HEK293T (cell line): ENCODE data around the gene TPSD1.
"Not testable (repeated sequence)": the region's sequence is repeated elsewhere in the genome, so short reads cannot be mapped to it uniquely, and the experiment has no call there.

Experiments used
- CTCF ChIA-PET: fragments of 350-600 bp; formaldehyde crosslinking; extraction: SDS; loops from one replicate; lab custom pipeline; 2021; ENCODE audit warnings: antibody characterized with exemption, inconsistent platforms; lab: Yijun Ruan, JAX
- POLR2A ChIA-PET: fragments of 350-600 bp; formaldehyde crosslinking; extraction: SDS; loops from one replicate; lab custom pipeline; 2020; ENCODE audit warnings: antibody characterized with exemption, inconsistent platforms; lab: Yijun Ruan, JAX
- DNase-seq: peaks from one replicate; pipeline ENCODE4 v3.0.0; 2012; ENCODE audit warnings: mixed read lengths; ENCODE audit errors: extremely low spot score
- ARNT ChIP-seq: fragments of 450-650 bp; IDR thresholded peaks from 2 replicates; pipeline ENCODE4 v1.6.1; 2017; ENCODE audit warnings: mild to moderate bottlenecking
- BHLHE40 ChIP-seq: fragments of 450-650 bp; IDR thresholded peaks from 2 replicates; pipeline ENCODE4 v1.6.1; 2016; ENCODE audit warnings: mild to moderate bottlenecking, moderate library complexity, borderline replicate concordance
- CTBP1 ChIP-seq: fragments of 450-650 bp; IDR thresholded peaks from 2 replicates; pipeline ENCODE4 v1.6.1; 2016; ENCODE audit warnings: borderline replicate concordance
- ELF4 ChIP-seq: fragments of 450-650 bp; IDR thresholded peaks from 2 replicates; pipeline ENCODE4 v1.6.1; 2017; ENCODE audit warnings: antibody characterized with exemption
- FOXA1 ChIP-seq: fragments of 450-650 bp; IDR thresholded peaks from 2 replicates; pipeline ENCODE4 v1.6.1; 2016; ENCODE audit warnings: mild to moderate bottlenecking
- FOXK2 ChIP-seq: fragments of 450-650 bp; IDR thresholded peaks from 2 replicates; pipeline ENCODE4 v1.6.1; 2016; ENCODE audit warnings: mild to moderate bottlenecking
- FOXM1 ChIP-seq: fragments of 450-650 bp; IDR thresholded peaks from 2 replicates; pipeline ENCODE4 v1.6.1; 2017; ENCODE audit warnings: mild to moderate bottlenecking, borderline replicate concordance
- HDGF ChIP-seq: fragments of 450-650 bp; IDR thresholded peaks from 2 replicates; pipeline ENCODE4 v1.6.1; 2017; ENCODE audit warnings: antibody characterized with exemption, borderline replicate concordance
- L3MBTL2 ChIP-seq: fragments of 450-650 bp; conservative IDR thresholded peaks from 2 replicates; pipeline ENCODE4 v1.6.1; 2016; ENCODE audit warnings: mild to moderate bottlenecking
- LEF1 ChIP-seq: fragments of 450-650 bp; IDR thresholded peaks from 2 replicates; pipeline ENCODE4 v1.6.1; 2017; ENCODE audit warnings: mild to moderate bottlenecking, borderline replicate concordance
- NFRKB ChIP-seq: fragments of 450-650 bp; IDR thresholded peaks from 2 replicates; pipeline ENCODE4 v1.6.1; 2016; ENCODE audit warnings: mild to moderate bottlenecking, moderate library complexity
- PKNOX1 ChIP-seq: fragments of 450-650 bp; IDR thresholded peaks from 2 replicates; pipeline ENCODE4 v1.6.1; 2016
- SP1 ChIP-seq: fragments of 450-650 bp; IDR thresholded peaks from 2 replicates; pipeline ENCODE4 v1.6.1; 2017
- SUZ12 ChIP-seq: fragments of 450-650 bp; IDR thresholded peaks from 2 replicates; pipeline ENCODE4 v1.6.1; 2016; ENCODE audit warnings: mild to moderate bottlenecking
- TARDBP ChIP-seq: fragments of 450-650 bp; IDR thresholded peaks from 2 replicates; pipeline ENCODE4 v1.6.1; 2016
- ZNF384 ChIP-seq: fragments of 450-650 bp; IDR thresholded peaks from 2 replicates; pipeline ENCODE4 v1.6.1; 2016

The TPSD1 gene

GRCh38 chr16:1230471-1231212 is 25.2 kb upstream of the TPSD1 start:
- DNase-seq, CTCF ChIA-PET, POLR2A ChIA-PET: not testable (repeated sequence)

- POLR2A ChIA-PET, DNase-seq, CTCF ChIA-PET: not testable (repeated sequence)
Measured at GRCh38 chr16:1231301-1231700, 24.6 kb upstream of the TPSD1 start.

GRCh38 chr16:1232049-1232748 is 23.7 kb upstream of the TPSD1 start:
- POLR2A ChIA-PET, CTCF ChIA-PET, DNase-seq: not testable (repeated sequence)

- CTCF ChIA-PET, POLR2A ChIA-PET, DNase-seq: not testable (repeated sequence)
Measured at GRCh38 chr16:1236659-1237058, 19.2 kb upstream of the TPSD1 start.

GRCh38 chr16:1237990-1238389 is 17.9 kb upstream of the TPSD1 start:
- CTCF ChIA-PET = no interaction called here
- DNase-seq = no peak
- POLR2A ChIA-PET = no interaction called here
- TF ChIP-seq BHLHE40 (no peak), L3MBTL2 (no peak), ELF4 (no peak), NFRKB (no peak), ARNT (no peak), CTBP1 (no peak), FOXK2 (no peak), SUZ12 (no peak), FOXA1 (no peak), LEF1 (no peak), SP1 (no peak), FOXM1 (no peak), HDGF (no peak), TARDBP (no peak), ZNF384 (no peak), PKNOX1 (no peak)

- CTCF ChIA-PET, DNase-seq, POLR2A ChIA-PET: not testable (repeated sequence)
Measured at GRCh38 chr16:1238909-1239308, 17.0 kb upstream of the TPSD1 start.

GRCh38 chr16:1239575-1239974 is 16.3 kb upstream of the TPSD1 start:
- DNase-seq, CTCF ChIA-PET, POLR2A ChIA-PET: not testable (repeated sequence)

- POLR2A ChIA-PET, CTCF ChIA-PET, DNase-seq: not testable (repeated sequence)
Measured at GRCh38 chr16:1240436-1240835, 15.4 kb upstream of the TPSD1 start, which contains the start of gene TPSAB1. Gene TPSAB1 (plus strand): TSS chr16:1240705. CDS start chr16:1240939, 234 bp downstream.

- POLR2A ChIA-PET, CTCF ChIA-PET, DNase-seq: not testable (repeated sequence)
Measured at GRCh38 chr16:1241081-1241480, 14.8 kb upstream of the TPSD1 start.

- CTCF ChIA-PET, DNase-seq, POLR2A ChIA-PET: not testable (repeated sequence)
Measured at GRCh38 chr16:1243363-1243762, 12.5 kb upstream of the TPSD1 start.

GRCh38 chr16:1243907-1244850 is 11.7 kb upstream of the TPSD1 start:
- POLR2A ChIA-PET, CTCF ChIA-PET, DNase-seq: not testable (repeated sequence)
